ENCODE measurements around the gene PDE4D. TPM values are rescaled to one million over a fixed set of nuclear protein-coding genes. Genes with fewer than 3 reads are reported as not detected.

The PDE4D gene
- total RNA-seq, 1 experiment from 2014 or later: 6.5 TPM

GRCh38 chr5:59251627-59252026 lies 641.9 kb downstream of the PDE4D start:
- no peak for TF ChIP-seq EZH2 (IDR thresholded peaks at IDR 0.05; ENCODE audit: borderline replicate concordance, low read depth, low read length, poor library complexity, severe bottlenecking)
- Histone ChIP-seq H3K36me3 (ENCODE audit: insufficient read depth, low read length, poor library complexity, severe bottlenecking) (no peaks in the 10 kb centered on the region), H3K9me3 (ENCODE audit: low read depth, low read length, poor library complexity, severe bottlenecking) (no peaks in the 10 kb centered on the region), H3K27ac (ENCODE audit: low read depth, low read length, poor library complexity, severe bottlenecking) (no peak overlapping the region), H3K4me3 (ENCODE audit: low read depth, low read length, poor library complexity, severe bottlenecking) (no peak overlapping the region), H3K27me3 (replicated peaks; ENCODE audit: insufficient read depth, low read depth, low read length, poor library complexity) (peaks cover 6% of the 10 kb centered on the region), H3K4me1 (ENCODE audit: insufficient read depth, low read length, poor library complexity, severe bottlenecking) (no peaks in the 10 kb centered on the region)
- ChIA-PET CTCF (no interaction called here), POLR2A (ENCODE audit: low non-redundant PET) (no interaction called here)
- BruUV-seq (replicated peaks): no TSS peak
- no peak for DNase-seq (ENCODE audit: low spot score)
- intact Hi-C loops (cut with micrococcal nuclease; ENCODE audit: unreplicated experiment): no loop called here

DNA sequence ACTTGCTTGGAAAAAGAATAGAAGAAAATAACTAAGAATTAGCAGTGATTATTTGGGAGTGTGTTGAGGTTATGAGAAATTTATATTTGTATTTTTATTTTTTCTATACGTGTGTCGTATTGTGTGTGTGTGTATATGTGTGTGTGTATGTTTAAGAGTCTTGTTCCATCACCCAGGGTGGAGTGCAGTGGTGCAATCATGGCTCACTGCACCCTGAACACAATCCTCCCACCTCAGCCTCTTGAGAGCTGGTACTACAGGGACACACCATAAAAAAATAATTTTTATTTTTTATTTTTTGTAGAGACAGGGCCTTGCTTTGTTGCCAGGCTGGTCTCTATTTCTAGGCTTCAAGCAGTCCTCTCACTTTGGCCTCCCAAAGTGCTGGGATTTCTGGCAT lies 643.8 kb downstream of the PDE4D start:
- ChIA-PET CTCF (no interaction called here), POLR2A (ENCODE audit: low non-redundant PET) (no interaction called here)
- Histone ChIP-seq H3K36me3 (ENCODE audit: insufficient read depth, low read length, poor library complexity, severe bottlenecking) (no peaks in the 10 kb centered on the region), H3K9me3 (ENCODE audit: low read depth, low read length, poor library complexity, severe bottlenecking) (no peaks in the 10 kb centered on the region), H3K4me1 (ENCODE audit: insufficient read depth, low read length, poor library complexity, severe bottlenecking) (no peaks in the 10 kb centered on the region), H3K27ac (ENCODE audit: low read depth, low read length, poor library complexity, severe bottlenecking) (no peak overlapping the region), H3K27me3 (replicated peaks; ENCODE audit: insufficient read depth, low read depth, low read length, poor library complexity) (peaks cover 6% of the 10 kb centered on the region), H3K4me3 (ENCODE audit: low read depth, low read length, poor library complexity, severe bottlenecking) (no peak overlapping the region)
- no peak for TF ChIP-seq EZH2 (IDR thresholded peaks at IDR 0.05; ENCODE audit: borderline replicate concordance, low read depth, low read length, poor library complexity, severe bottlenecking)
- TF ChIP-seq, protein P1, sequence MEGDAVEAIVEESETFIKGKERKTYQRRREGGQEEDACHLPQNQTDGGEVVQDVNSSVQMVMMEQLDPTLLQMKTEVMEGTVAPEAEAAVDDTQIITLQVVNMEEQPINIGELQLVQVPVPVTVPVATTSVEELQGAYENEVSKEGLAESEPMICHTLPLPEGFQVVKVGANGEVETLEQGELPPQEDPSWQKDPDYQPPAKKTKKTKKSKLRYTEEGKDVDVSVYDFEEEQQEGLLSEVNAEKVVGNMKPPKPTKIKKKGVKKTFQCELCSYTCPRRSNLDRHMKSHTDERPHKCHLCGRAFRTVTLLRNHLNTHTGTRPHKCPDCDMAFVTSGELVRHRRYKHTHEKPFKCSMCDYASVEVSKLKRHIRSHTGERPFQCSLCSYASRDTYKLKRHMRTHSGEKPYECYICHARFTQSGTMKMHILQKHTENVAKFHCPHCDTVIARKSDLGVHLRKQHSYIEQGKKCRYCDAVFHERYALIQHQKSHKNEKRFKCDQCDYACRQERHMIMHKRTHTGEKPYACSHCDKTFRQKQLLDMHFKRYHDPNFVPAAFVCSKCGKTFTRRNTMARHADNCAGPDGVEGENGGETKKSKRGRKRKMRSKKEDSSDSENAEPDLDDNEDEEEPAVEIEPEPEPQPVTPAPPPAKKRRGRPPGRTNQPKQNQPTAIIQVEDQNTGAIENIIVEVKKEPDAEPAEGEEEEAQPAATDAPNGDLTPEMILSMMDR (conservative IDR thresholded peaks at IDR 0.05; ENCODE audit: low read depth, low read length): no peak
- no TSS peak for BruUV-seq (replicated peaks)
- DNase-seq (ENCODE audit: low spot score): no peak
- intact Hi-C loops (cut with micrococcal nuclease; ENCODE audit: unreplicated experiment): no loop called here

- Histone ChIP-seq H3K4me3 (ENCODE audit: low read depth, low read length, poor library complexity, severe bottlenecking) (no peak overlapping the region), H3K27me3 (replicated peaks; ENCODE audit: insufficient read depth, low read depth, low read length, poor library complexity) (peaks cover 6% of the 10 kb centered on the region), H3K27ac (ENCODE audit: low read depth, low read length, poor library complexity, severe bottlenecking) (no peak overlapping the region), H3K36me3 (ENCODE audit: insufficient read depth, low read length, poor library complexity, severe bottlenecking) (no peaks in the 10 kb centered on the region), H3K4me1 (ENCODE audit: insufficient read depth, low read length, poor library complexity, severe bottlenecking) (no peaks in the 10 kb centered on the region), H3K9me3 (ENCODE audit: low read depth, low read length, poor library complexity, severe bottlenecking) (no peaks in the 10 kb centered on the region)
- DNase-seq (ENCODE audit: low spot score): no peak
- ChIA-PET POLR2A (ENCODE audit: low non-redundant PET) (no interaction called here), CTCF (no interaction called here)
- intact Hi-C loops (cut with micrococcal nuclease; ENCODE audit: unreplicated experiment): no loop called here
- no TSS peak for BruUV-seq (replicated peaks)
- TF ChIP-seq, protein P1 (conservative IDR thresholded peaks at IDR 0.05; ENCODE audit: low read depth, low read length): no peak
These were observed 644.4 kb downstream of the PDE4D start for GRCh38 chr5:59249160-59249559.

- POLR2A ChIA-PET (ENCODE audit: low non-redundant PET): no interaction called here
- H3K36me3 ChIP-seq (ENCODE audit: insufficient read depth, low read length, poor library complexity, severe bottlenecking): no peaks in the 10 kb centered on the region
- CTCF ChIA-PET: no interaction called here
- no peaks in the 10 kb centered on the region for H3K9me3 ChIP-seq (ENCODE audit: low read depth, low read length, poor library complexity, severe bottlenecking)
- no peak overlapping the region for H3K4me3 ChIP-seq (ENCODE audit: low read depth, low read length, poor library complexity, severe bottlenecking)
- BruUV-seq (replicated peaks): no TSS peak
- H3K27ac ChIP-seq (ENCODE audit: low read depth, low read length, poor library complexity, severe bottlenecking): no peak overlapping the region
- H3K4me1 ChIP-seq (ENCODE audit: insufficient read depth, low read length, poor library complexity, severe bottlenecking): no peaks in the 10 kb centered on the region
- no peaks in the 10 kb centered on the region for H3K27me3 ChIP-seq (replicated peaks; ENCODE audit: insufficient read depth, low read depth, low read length, poor library complexity)
- intact Hi-C loops (cut with micrococcal nuclease; ENCODE audit: unreplicated experiment): no loop called here
- TF ChIP-seq EZH2 (IDR thresholded peaks at IDR 0.05; ENCODE audit: borderline replicate concordance, low read depth, low read length, poor library complexity, severe bottlenecking): no peak
- TF ChIP-seq, protein P1 (conservative IDR thresholded peaks at IDR 0.05; ENCODE audit: low read depth, low read length): no peak
- DNase-seq (ENCODE audit: low spot score): no peak
These were observed 646.6 kb downstream of the PDE4D start for GRCh38 chr5:59246882-59247281.
